GM13976 (cell line): Measurements from ENCODE around the gene NFASC.

ENCODE experiments used
- DNase-seq: peaks from one replicate; pipeline ENCODE4 v3.0.0; 2012; ENCODE audit warnings: low spot score
- CTCF ChIP-seq: IDR thresholded peaks from 2 replicates; pipeline ENCODE4 v1.5.1; 2012; ENCODE audit warnings: borderline replicate concordance, mild to moderate bottlenecking; ENCODE audit not compliant: insufficient read depth; ENCODE audit errors: extremely low read depth, missing control alignments, control extremely low read depth
- in situ Hi-C: fragments of 300-500 bp; cut with MboI; formaldehyde crosslinking; loops from one replicate; pipeline ENCODE4 v1.12.0; 2022; ENCODE audit warnings: low sequenced_read_pairs, mixed read lengths, inconsistent platforms; ENCODE audit not compliant: unreplicated experiment

Gene NFASC

DNA sequence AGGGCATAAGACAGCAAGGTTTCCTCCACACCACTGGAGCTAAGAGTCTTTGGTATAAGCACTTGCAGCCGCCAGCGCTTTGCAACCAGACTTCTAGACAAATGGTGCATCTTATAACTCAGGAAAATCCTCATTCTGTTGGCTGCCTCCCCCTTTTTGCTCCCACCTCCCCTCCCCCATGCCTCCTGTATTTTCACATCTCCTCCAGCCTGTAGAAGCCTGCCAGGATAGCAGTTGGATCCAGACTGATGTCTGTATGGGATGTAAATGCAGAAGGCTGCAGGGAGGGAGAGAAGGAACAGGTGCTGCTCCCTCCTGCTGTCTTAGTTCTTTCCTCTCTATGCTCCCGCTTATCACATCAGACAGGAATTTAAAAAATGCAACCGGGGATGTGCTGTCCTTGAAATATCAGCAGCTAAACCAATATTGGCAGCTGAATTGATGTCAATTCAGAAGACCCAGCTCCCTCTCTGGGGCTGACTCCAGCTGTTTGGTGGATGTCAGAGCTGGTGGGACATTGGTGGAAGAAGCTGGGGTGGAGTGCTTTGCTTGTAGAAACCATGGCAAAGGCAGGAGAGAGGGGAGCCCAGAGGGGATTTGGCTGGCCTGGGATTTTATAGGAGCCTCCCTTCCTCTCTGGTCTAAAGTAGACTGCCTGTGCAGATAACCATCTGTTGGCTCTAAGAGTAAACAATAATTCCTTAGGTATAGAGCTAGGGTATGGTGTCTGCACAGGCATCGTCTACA, 53.5 kb downstream of the NFASC start:
- in situ Hi-C loops: no loop called here
- DNase-seq: no peak
- no peak for TF ChIP-seq CTCF

DNA sequence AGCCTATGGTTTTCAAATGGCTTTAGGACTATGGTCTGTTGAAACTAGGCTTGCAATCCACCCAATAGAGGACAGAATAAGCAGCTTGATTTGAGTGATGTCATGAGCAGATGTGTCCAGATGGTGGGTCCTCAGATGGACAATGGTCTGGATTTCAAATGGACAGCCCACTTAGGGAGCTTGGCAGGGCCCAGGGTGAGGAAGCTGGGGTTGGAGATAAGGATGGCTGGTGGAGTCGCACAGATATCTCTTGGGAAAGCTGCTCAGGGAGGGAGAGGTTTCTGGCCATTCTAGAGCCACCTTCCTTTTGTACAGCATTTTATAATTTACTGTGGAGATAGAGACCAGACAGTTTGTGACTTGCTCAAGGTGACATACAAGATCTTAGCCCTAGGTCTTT, 55.0 kb downstream of the NFASC start:
- in situ Hi-C loops: no loop called here
- DNase-seq: no peak
- no peak for TF ChIP-seq CTCF

DNA sequence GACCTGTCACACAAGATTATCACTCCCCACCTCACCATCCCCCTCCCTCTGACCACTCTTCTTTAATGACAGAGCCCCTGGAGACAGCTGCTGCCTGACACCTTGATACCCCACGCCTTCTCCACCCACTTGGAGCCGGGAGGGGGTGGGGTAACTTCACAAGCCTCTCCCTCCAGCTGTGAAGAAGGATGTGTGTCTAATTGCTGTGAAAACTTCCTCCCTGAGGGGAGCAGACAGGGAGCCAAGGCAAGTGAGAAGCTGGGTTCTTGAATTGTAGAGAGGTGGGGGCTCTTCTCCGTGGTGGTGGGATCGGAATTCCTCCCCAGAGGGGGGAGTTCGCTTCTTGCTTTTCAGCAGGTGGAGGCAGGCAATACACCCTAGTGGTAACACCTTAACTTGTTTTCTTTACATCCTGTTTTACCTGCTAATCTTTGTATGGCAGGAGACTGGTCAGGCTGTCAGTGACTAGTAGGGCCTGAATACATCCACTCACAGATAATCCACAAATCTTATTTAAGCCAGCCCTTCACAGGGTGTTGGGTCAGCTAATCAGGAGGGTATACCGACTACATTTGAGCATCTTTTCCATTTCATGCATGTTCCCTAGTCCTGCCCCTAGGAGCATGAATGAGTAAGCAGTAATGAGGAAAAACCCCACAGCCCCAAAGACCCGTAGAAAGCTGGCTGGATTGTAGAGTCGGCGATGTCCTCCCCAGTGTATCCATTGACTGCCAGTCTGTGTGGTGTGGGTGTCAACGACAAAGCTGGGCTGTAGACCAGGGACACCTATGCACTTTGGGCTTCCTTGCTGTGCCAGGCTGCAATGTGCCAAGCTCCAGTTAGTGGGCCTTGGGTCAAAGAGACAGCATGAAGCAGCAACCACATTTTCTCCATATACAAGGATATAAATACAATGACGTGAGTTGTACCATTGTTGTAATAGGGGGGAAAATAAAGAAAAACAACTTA, 57.3 kb downstream of the NFASC start:
- DNase-seq: no peak
- in situ Hi-C loops: no loop called here
- TF ChIP-seq CTCF: no peak

- no peak for DNase-seq
- TF ChIP-seq CTCF: no peak
- in situ Hi-C loops: no loop called here
Measured at GRCh38 chr1:204928671-204929486, 58.2 kb downstream of the NFASC start.

DNA sequence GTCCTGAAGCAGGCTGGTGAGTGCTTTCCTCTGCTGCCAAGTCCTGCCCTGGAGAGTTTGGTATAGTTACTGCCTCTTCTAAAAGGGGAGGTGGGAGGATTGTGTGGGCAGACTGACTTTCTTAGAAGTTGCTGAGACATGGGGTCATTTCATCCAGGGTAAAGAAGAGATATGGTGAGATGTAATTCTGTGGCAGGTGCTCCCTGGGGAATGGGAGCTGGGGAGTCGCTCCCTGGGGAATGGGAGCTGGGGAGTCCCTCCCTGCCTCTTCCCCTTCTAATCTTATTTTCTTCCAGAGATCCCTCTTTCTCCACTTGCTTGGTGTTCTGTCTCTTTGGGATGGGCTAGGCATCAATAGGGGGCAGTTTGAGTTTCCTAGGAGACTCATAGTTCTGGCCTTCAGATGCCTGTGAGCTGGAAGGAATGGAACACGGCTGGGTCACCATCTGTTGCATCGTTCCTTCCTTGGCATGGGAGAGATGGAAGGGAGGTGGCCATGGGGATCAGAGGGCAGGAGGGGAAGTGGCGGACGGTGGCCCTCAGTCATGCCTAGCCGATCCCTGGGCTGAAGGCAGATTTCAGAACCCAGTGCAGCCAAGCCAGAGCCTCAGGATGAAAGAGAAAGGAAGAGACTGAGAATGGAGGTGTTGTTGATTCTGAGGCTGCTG, 59.0 kb downstream of the NFASC start:
- TF ChIP-seq CTCF: no peak
- in situ Hi-C loops: no loop called here
- no peak for DNase-seq

GRCh38 chr1:204930155-204930523, 59.5 kb downstream of the NFASC start:
- no peak for TF ChIP-seq CTCF
- no peak for DNase-seq
- in situ Hi-C loops: no loop called here
